AG08396 (cell line): Measurements from ENCODE around the gene PRKD3.
A peak's percentile ranks its signal among the peaks of the same experiment; 100 is the strongest.

ENCODE experiments used
- DNase-seq: peaks from one replicate; pipeline ENCODE4 v3.0.0; 2012; ENCODE audit warnings: low spot score, mixed read lengths

PRKD3 gene

GRCh38 chr2:37343537-37344434 lies 19.2 kb upstream of the PRKD3 start:
- peak; percentile 56 for DNase-seq

- DNase-seq, result no peak
Measured at GRCh38 chr2:37342591-37343220, 18.1 kb upstream of the PRKD3 start.

- no peak for DNase-seq
Measured at GRCh38 chr2:37340637-37341036, 16.0 kb upstream of the PRKD3 start.

GRCh38 chr2:37338933-37339332 lies 14.3 kb upstream of the PRKD3 start:
- DNase-seq, result no peak

GRCh38 chr2:37337620-37338280 lies 13.1 kb upstream of the PRKD3 start:
- no peak for DNase-seq

- no peak for DNase-seq
Measured at GRCh38 chr2:37335604-37336003, 11.0 kb upstream of the PRKD3 start.

GRCh38 chr2:37333256-37333655 lies 8.6 kb upstream of the PRKD3 start:
- no peak for DNase-seq

- no peak for DNase-seq
Measured at GRCh38 chr2:37332560-37332959, 7.9 kb upstream of the PRKD3 start.

- no peak for DNase-seq
Measured at GRCh38 chr2:37330681-37331080, 6.0 kb upstream of the PRKD3 start.

GRCh38 chr2:37326866-37327634 lies 2.4 kb upstream of the PRKD3 start:
- no peak for DNase-seq

- DNase-seq, result peak; percentile 81
Measured at GRCh38 chr2:37326285-37326684, 1.7 kb upstream of the PRKD3 start.

- DNase-seq, result no peak
Measured at GRCh38 chr2:37325625-37326071, 1.0 kb upstream of the PRKD3 start.

GRCh38 chr2:37324536-37324785 lies 172 bp downstream of the PRKD3 start:
- no peak for DNase-seq

GRCh38 chr2:37323781-37324535 lies 675 bp downstream of the PRKD3 start:
- DNase-seq, result no peak

- DNase-seq, result no peak
Measured at GRCh38 chr2:37323176-37323780, 1.4 kb downstream of the PRKD3 start.

GRCh38 chr2:37322368-37322767 lies 2.3 kb downstream of the PRKD3 start:
- no peak for DNase-seq

- no peak for DNase-seq
Measured at GRCh38 chr2:37321029-37321682, 3.5 kb downstream of the PRKD3 start.

- no peak for DNase-seq
Measured at GRCh38 chr2:37319754-37320609, 4.7 kb downstream of the PRKD3 start.

- DNase-seq, result peak; percentile 57
Measured at GRCh38 chr2:37318401-37318800, 6.2 kb downstream of the PRKD3 start.

- no peak for DNase-seq
Measured at GRCh38 chr2:37317746-37318145, 6.9 kb downstream of the PRKD3 start.
